ENCODE data around the gene IL1RAP.
A peak's percentile ranks its signal among the peaks of the same experiment; 100 is the strongest.

IL1RAP gene

GRCh38 chr3:190545191-190545590, 31.3 kb downstream of the IL1RAP start:
- Mint-ChIP-seq H3K9me3 (no peaks in the 10 kb centered on the region), H3K4me3 (no peak overlapping the region), H3K27me3 (ENCODE audit: low read depth, poor library complexity) (no peaks in the 10 kb centered on the region), H3K36me3 (ENCODE audit: low read depth) (peaks cover 5% of the 10 kb centered on the region), H3K27ac (no peak overlapping the region), H3K4me1 (peaks cover 31% of the 10 kb centered on the region)
- no peak for TF ChIP-seq CTCF (IDR thresholded peaks at IDR 0.05)
- DNase-seq: no peak

GRCh38 chr3:190546881-190547510, 33.1 kb downstream of the IL1RAP start:
- no peaks in the 10 kb centered on the region for H3K27me3 Mint-ChIP-seq (ENCODE audit: low read depth, poor library complexity)
- H3K36me3 Mint-ChIP-seq (ENCODE audit: low read depth): peaks cover 5% of the 10 kb centered on the region
- H3K9me3 Mint-ChIP-seq: no peaks in the 10 kb centered on the region
- H3K4me1 Mint-ChIP-seq: peaks cover 13% of the 10 kb centered on the region
- TF ChIP-seq CTCF (IDR thresholded peaks at IDR 0.05): no peak
- no peak for DNase-seq
- H3K4me3 Mint-ChIP-seq: no peak overlapping the region
- no peak overlapping the region for H3K27ac Mint-ChIP-seq

- no peak overlapping the region for H3K27ac Mint-ChIP-seq
- no peak overlapping the region for H3K4me3 Mint-ChIP-seq
Observed at GRCh38 chr3:190548031-190548656, 34.3 kb downstream of the IL1RAP start.

GRCh38 chr3:190552021-190552420, 38.1 kb downstream of the IL1RAP start:
- H3K36me3 Mint-ChIP-seq (ENCODE audit: low read depth): peaks cover 9% of the 10 kb centered on the region
- H3K9me3 Mint-ChIP-seq: peaks cover 10% of the 10 kb centered on the region
- H3K27me3 Mint-ChIP-seq (ENCODE audit: low read depth, poor library complexity): peaks cover 4% of the 10 kb centered on the region
- no peak for TF ChIP-seq CTCF (IDR thresholded peaks at IDR 0.05)
- H3K4me1 Mint-ChIP-seq: peaks cover 22% of the 10 kb centered on the region
- no peak overlapping the region for H3K27ac Mint-ChIP-seq
- DNase-seq: no peak
- H3K4me3 Mint-ChIP-seq: peak overlapping the region; percentile 78

More at GRCh38 chr3:190548031-190548656, 34.3 kb downstream of the IL1RAP start:
- H3K4me1 Mint-ChIP-seq: peaks cover 8% of the 10 kb centered on the region
- H3K27me3 Mint-ChIP-seq (ENCODE audit: low read depth, poor library complexity): no peaks in the 10 kb centered on the region
- DNase-seq: no peak
- H3K36me3 Mint-ChIP-seq (ENCODE audit: low read depth): peaks cover 9% of the 10 kb centered on the region
- no peak for TF ChIP-seq CTCF (IDR thresholded peaks at IDR 0.05)
- H3K9me3 Mint-ChIP-seq: peaks cover 7% of the 10 kb centered on the region

GRCh38 chr3:190552969-190553759, 39.3 kb downstream of the IL1RAP start:
- Mint-ChIP-seq H3K27me3 (ENCODE audit: low read depth, poor library complexity) (peaks cover 4% of the 10 kb centered on the region), H3K4me3 (peak overlapping the region; percentile 78), H3K4me1 (peaks cover 22% of the 10 kb centered on the region), H3K9me3 (peaks cover 10% of the 10 kb centered on the region), H3K27ac (peak overlapping the region; percentile 81), H3K36me3 (ENCODE audit: low read depth) (peaks cover 9% of the 10 kb centered on the region)
- no peak for TF ChIP-seq CTCF (IDR thresholded peaks at IDR 0.05)
- peak; percentile 19 for DNase-seq

Data from nephron progenitor cell (in vitro differentiated cells).